Mammary epithelial cell (primary cell): ENCODE results near the gene NLRP14.

Experiments
- CTCF ChIP-seq, 2 donors: IDR thresholded peaks in 1 of 2; conservative IDR thresholded peaks in 1 of 2; 2 replicates each; pipeline ENCODE4 v1.5.1; 2011 to 2012; ENCODE audit warnings: inconsistent platforms in 2 of 2, low read length in 2 of 2, mild to moderate bottlenecking in 2 of 2, control low read depth in 1 of 2, low read depth in 1 of 2; ENCODE audit not compliant: insufficient read depth in 1 of 2; ENCODE audit errors: extremely low read depth in 1 of 2
- EZH2 ChIP-seq: IDR thresholded peaks from 2 replicates; pipeline ENCODE4 v1.6.1; 2012; ENCODE audit warnings: low read length, inconsistent platforms, borderline replicate concordance

- TF ChIP-seq EZH2 (no peak), CTCF (conservative IDR thresholded peaks at IDR 0.05 in 1 of 2, IDR thresholded peaks at IDR 0.05 in 1 of 2; ENCODE audit: extremely low read depth in 1 of 2, insufficient read depth in 1 of 2, low read depth in 1 of 2, low read length in 2 of 2) (no peak)
Observed at GRCh38 chr11:7057641-7058040, 37.4 kb downstream of the NLRP14 start.
